ENCODE data around the gene INTS11. TPM values are rescaled to one million over a fixed set of nuclear protein-coding genes. Genes with fewer than 3 reads are reported as not detected.

Gene INTS11
- total and polyA plus RNA-seq, 9 of the 15 experiments (the other 6 are each of a cell fraction or from before 2014, with no cell fraction given) = 3.6 to 183 (median 110) TPM

GRCh38 chr1:1348420-1349255 is 24.2 kb upstream of the INTS11 start (continued):
- TF ChIP-seq E2F6 (IDR thresholded peaks at IDR 0.05; ENCODE audit: borderline replicate concordance in 1 of 2, extremely low read depth in 1 of 2, insufficient read depth in 1 of 2, insufficient read length in 1 of 2, low read depth in 1 of 2, low read length in 1 of 2, poor library complexity in 1 of 2, severe bottlenecking in 1 of 2) (peak; percentile 26), TBP (optimal IDR thresholded peaks at IDR 0.05; ENCODE audit: low read depth, low read length) (no peak), HOXB6 (CRISPR knock-in tag; IDR thresholded peaks at IDR 0.05; ENCODE audit: borderline replicate concordance) (no peak), ZNF121 (CRISPR knock-in tag; conservative IDR thresholded peaks at IDR 0.05) (no peak), ZNF780A (CRISPR knock-in tag; IDR thresholded peaks at IDR 0.05) (no peak), KAT2B (IDR thresholded peaks at IDR 0.05; ENCODE audit: low read depth, low read length) (no peak), ZNF592 (IDR thresholded peaks at IDR 0.05) (0 out of 2 replicates have a peak, but pooled peaks have one; percentile 30), SMARCA4 (IDR thresholded peaks at IDR 0.05) (no peak), NUFIP1 (IDR thresholded peaks at IDR 0.05; ENCODE audit: partially characterized antibody) (no peak), BHLHE40 (IDR thresholded peaks at IDR 0.05; ENCODE audit: low read length) (peak; percentile 64; the same call in 1 of the 2 replicates), SREBF1 (IDR thresholded peaks at IDR 0.05; ENCODE audit: borderline replicate concordance, low read depth, low read length) (no peak), KDM5B (IDR thresholded peaks at IDR 0.05; ENCODE audit: insufficient replicate concordance, low read depth, low read length) (peak; percentile 11), CXXC5 (CRISPR knock-in tag; IDR thresholded peaks at IDR 0.05) (peak; percentile 58; the same call in 1 of the 2 replicates), KLF1 (tag; IDR thresholded peaks at IDR 0.05) (peak; percentile 38; the same call in 1 of the 2 replicates), SAFB2 (IDR thresholded peaks at IDR 0.05; ENCODE audit: borderline replicate concordance, low read depth, low read length, severe bottlenecking) (no peak), SRSF3 (IDR thresholded peaks at IDR 0.05; ENCODE audit: insufficient read depth, low read length) (no peak), ELK1 (CRISPR knock-in tag; IDR thresholded peaks at IDR 0.05) (0 out of 2 replicates have a peak, but pooled peaks have one; percentile 74), FOXK2 (conservative IDR thresholded peaks at IDR 0.05 in 1 of 2, IDR thresholded peaks at IDR 0.05 in 1 of 2; ENCODE audit: low read depth in 2 of 2) (no peak), SIN3A (IDR thresholded peaks at IDR 0.05; ENCODE audit: borderline replicate concordance in 2 of 2, control insufficient read depth in 1 of 2, low read depth in 2 of 2, low read length in 2 of 2) (peak; percentile 27 to 56; a peak in 1 of 4 replicates)

Measured in K562 (cell line).